GM21737 (cell line): Measurements from ENCODE around the gene ABTB1.
"Not testable (repeated sequence)": the region's sequence is repeated elsewhere in the genome, so short reads cannot be mapped to it uniquely, and the experiment has no call there.

Source experiments
- ATAC-seq: cut with Tn5 transposase; IDR thresholded peaks from one replicate; pipeline ENCODE4 v1.9.1; 2021; ENCODE audit warnings: mild to moderate bottlenecking, moderate library complexity; ENCODE audit not compliant: unreplicated experiment

Gene ABTB1

DNA sequence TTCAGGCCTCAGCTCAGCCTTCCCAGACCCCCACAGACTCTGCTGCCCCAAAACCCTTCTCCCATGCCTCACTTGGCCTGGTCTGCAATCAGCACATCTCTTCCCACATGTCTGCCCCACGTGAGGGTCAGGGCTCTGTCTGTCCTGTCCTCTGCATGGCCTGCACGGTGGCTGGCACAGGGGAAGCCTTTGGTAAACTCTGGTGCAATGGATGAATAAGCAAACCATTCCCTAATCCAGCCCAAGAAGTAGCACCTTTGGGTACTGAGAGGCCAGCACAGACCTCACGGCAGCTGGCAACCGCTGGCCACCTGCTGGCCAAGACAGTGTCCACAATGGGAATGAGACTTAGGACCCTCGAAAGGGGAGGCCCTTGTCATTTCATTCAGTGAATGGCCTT, 27.7 kb downstream of the ABTB1 start:
- no peak for ATAC-seq

DNA sequence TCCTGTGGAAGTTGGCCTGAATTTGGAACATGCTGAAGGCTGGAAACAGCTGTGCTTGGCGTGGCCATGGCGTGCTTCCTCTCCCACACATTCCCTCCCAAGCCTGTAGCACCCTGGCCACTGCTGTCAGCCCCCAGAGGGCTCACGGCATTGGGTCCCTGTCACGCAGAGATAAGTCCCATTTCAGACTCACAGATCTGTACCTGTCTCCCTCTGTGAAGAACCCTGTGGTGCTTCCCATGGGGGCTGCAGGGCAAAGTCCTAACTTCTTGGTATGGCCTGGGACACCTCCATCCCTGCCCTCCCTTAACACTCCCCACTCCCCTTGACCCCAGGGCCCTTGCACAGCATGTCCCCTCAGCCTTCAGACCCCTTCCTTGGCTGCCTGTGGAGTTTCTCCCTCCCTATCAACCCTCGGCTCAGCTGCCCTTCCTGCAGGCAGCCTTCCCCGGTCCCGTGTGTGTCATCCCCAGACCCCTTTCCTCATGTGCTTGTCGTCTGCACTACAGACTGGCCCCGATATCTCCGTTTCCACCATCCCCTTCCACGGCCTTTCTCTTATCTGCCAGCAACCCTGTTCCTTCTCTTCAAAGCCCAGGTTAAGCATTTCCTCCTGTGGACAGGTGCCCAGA, 28.6 kb downstream of the ABTB1 start:
- no peak for ATAC-seq

DNA sequence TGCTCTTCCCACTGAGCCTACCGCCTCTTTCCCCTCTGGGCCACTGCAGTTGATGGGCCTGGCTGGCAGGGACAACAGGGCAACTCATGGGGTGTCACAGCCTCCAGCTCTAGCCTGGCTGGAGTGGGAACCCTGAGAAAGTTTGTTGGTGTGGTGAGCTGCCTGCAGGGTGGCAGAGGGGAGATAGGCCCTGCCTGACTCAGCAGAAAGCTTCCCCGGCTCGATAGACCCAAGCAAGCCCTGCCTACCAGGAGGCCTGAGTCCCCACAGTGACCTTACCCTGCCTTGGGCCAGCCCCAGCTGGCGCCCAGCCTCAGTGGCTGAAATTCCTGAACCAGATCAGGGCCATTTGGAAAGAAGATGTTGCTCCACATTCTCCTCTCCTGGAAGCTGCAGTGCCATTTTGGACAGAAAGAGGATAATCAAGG, 29.4 kb downstream of the ABTB1 start:
- ATAC-seq = no peak

DNA sequence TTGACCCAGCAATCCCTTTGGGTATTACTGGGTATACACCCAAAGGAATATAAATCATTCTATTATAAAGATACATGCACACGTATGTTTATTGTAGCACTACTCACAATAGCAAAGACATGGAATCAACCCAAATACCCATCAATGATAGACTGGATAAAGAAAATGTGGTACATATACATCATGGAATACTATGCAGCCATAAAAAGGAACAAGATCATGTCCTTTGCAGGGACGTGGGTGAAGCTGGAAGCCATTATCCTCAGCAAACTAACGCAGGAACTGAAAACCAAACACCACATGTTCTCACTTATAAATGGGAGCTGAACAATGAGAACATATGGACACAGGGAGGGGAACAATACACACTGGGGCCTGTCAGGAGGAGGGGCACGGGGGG, 32.1 kb downstream of the ABTB1 start:
- not testable (repeated sequence) for ATAC-seq

DNA sequence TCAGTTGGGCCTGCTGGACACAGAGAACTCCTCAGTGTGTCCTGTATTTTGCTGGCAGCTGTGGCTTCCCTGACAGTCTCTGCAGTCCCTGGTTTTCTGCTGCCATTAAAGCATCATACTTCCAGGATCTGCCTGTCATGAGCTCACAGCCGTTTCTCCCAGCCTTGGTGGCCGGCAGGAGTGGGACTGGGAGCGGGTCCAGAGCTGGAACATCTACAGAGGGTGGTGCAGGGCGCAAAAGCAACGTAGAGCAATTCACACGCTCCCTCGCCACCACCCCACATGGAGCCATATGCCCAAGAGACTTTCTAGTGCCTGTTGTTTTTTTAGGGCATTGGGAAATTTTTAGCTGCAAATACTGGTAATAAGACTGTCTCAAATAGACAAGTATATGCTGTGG, 33.6 kb downstream of the ABTB1 start:
- no peak for ATAC-seq

DNA sequence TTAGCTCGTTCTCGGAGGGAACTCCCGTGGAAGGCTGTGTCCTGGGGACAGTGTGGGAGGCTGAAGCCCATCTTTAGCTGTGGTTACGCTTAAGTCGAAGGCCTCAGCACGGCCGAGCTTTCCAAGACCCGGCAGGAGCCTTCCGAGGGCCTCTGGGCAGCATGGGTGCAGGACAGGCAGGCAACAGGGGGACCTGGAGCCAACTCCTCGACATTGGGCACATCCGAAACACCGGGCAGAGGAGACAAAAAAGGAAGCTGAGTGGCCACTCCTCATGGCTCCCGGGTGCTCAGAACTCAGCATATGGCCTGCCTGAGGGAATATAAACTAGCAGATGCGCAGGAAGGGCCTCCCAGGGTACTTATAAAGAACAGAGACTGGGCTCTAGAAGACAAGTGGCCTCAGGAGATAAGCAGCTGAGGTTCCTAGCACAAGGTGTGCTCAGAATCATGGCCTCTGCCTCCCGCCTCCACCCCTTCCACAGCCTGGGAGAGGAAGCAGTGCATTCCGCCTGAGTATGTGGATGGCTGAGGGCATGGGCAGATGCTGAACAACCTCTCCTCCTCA, 34.1 kb downstream of the ABTB1 start:
- no peak for ATAC-seq

DNA sequence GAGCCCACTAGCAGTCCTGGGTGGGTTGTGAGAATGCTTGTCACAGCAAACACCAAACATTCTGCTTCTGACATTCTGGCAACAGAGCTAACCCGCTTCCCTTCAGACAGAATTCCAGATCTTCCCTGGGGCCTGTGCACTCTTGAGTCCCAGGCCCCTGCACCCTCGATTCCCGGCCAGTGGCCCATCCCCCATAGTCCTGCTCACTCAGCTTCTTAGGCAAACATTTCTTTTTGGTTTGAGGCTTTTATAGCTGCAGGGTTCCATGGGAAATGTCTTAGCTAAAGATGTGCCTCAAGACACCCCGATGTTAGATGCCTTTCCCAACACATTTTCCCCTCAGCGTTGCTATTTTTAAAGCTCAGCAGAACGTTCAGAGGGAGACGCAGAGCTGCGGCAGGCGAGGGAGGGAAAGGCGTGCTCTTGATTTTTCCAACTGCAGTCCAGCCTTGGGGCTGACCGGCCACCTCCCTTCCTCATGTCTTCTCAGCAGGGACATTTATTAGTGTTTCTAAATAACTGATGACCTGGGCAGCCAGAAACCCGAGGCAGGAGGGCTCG, 35.2 kb downstream of the ABTB1 start:
- ATAC-seq = no peak

DNA sequence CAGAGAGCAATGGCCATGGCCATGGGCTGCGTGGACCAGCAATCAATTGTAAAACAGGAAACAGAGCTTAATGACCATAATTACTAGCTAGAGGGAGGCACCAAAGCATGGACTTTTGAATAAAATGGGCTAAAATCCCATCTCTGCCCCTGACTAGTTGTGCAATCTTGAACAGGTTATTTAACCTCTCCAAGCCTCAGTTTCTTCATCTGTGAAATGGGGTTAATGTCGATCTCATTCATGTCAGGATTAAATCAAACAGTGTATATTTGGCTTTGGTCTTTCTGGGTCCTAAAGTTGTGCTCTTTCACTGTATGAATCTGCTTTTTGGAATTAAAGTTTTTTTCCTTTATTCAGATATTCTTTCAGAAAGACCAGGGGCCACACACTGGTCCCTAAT, 36.1 kb downstream of the ABTB1 start:
- ATAC-seq = no peak

DNA sequence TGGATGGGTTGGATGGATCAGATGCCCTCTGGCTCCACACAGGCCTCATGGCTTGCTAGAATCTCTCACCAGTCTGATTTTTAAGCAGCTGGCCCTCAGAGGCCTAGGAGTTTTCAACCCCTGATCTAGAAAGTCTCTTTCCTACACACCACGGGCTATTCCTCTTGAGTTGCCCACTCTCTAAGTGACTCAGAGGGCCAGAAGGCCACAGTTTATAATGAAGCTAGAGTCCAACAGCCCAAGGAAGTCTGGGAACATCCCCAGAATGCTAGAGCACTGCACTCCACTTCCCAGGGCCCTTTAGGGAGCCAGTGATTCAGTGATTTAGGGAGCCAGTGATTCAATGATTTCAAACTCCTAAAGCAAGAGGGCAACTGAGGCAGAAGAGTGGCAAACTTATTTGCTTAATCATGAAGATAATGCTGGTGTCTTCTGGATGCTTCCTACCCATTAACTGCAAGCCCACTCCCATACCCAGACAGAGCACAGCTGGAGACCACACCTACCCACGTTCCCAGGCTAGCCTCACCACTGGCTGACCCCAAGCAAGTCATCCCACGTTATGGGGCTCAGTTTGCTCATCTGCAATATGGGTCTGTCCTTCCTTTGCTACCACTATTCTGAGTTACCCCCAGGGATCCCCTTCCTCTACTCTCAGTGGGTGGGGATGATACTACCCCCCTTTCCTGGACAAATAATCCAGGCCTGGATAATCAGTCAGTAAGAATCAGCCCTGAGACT, 36.7 kb downstream of the ABTB1 start:
- ATAC-seq = no peak

DNA sequence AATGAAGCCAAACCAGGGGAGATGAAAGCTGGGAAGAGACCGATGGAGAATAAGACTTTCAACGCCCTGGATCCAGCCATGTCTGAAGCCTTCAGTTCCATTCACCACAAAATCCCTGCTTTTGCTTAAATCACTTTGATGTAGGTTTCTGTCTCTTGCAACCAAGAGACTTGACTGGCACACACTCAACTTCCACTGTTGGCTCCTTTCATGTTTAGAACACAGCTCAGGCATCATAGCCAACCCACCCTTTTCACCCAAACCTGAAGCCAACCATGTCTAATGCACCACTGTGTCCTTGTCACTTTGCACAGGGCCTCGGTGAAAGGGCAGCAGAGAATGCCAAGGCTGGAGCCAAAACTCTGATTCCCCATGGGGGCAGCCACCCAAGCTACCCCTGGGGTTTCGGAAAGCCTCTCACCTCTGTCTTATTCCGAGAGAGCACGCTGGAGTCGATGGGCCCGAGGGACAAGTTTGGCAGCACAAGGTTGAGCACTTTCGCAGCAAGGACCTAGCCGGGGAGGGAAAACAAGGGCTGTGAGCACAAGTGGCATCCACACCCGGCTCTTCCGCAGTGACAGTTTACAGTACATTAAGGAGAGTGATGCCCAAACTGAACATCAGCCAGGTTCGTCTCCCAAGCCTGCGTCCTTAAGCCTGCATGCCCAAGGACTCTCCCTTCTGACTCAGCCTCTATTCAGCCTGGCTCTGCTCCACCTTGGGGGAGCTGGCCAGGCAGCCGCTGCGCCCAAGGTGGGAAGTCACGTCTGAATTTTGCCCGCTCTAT, 37.6 kb downstream of the ABTB1 start:
- ATAC-seq = no peak

DNA sequence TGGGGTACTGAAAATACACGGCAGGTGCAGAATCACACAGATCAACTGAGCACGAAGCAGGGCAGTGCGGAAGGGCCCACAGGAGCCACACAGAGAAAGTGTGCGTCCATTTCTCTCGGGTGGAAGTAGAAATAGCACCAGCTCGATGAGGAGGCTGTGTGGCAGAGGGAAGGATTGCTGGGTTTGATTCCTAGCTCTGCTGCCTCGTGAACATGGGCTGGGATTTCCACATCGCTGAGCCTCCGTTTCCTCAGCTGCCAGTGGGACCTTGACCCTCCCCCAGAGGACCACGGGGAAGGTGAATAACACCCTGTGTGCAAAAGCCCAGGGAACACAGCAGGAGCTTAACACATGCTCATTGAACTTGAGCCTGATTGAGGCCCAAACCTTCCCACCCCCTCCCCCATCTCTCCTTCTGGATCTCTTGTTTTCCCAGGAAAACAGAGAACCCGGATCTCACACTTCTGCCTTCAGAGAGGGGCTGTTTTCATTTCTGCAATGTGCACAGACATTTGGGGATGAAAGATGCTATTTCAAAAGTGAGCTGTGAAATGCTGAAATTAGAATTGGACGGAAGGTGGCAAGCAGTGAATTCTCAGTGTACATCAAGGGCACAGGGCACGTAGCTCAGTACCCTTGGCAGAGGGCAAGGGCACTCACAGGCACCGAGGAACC, 38.4 kb downstream of the ABTB1 start:
- ATAC-seq = no peak

DNA sequence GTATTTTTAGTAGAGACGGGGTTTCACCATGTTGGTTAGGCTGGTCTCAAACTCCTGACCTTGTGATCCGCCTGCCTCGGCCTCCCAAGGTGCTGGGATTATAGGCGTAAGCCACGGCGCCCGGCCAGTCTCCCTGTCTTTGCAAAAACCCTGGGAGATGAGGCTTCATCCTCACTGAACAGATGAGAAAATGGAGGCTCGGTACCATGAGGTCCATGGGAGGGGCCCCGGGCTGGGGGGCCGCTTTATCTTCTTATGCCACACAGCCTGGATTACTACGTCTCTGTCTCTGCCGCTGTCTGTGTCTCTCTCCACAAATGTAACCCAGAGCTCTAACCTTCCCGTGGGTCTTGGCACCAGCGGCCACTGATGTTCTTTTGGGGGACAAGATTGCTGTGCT, 39.1 kb downstream of the ABTB1 start:
- no peak for ATAC-seq

DNA sequence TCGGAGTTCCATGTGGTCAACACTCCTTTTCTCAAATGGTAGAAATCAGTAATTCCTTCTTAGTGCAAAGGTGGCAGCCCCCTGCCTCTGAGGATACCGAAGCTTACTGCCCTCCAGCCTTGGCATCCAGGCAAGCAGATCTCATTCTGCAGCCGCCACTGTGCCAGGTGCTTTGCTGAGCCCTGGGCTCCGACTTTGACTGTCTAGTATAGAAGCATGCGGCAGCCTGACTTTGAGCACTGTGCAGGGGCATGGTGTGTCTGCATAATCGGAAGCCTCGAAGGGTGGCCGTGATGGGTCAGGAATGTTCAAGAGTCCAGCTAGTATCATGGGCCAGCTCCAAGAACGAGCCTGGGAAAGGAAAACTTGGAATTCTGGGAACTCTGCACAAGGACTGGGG, 39.7 kb downstream of the ABTB1 start:
- no peak for ATAC-seq

DNA sequence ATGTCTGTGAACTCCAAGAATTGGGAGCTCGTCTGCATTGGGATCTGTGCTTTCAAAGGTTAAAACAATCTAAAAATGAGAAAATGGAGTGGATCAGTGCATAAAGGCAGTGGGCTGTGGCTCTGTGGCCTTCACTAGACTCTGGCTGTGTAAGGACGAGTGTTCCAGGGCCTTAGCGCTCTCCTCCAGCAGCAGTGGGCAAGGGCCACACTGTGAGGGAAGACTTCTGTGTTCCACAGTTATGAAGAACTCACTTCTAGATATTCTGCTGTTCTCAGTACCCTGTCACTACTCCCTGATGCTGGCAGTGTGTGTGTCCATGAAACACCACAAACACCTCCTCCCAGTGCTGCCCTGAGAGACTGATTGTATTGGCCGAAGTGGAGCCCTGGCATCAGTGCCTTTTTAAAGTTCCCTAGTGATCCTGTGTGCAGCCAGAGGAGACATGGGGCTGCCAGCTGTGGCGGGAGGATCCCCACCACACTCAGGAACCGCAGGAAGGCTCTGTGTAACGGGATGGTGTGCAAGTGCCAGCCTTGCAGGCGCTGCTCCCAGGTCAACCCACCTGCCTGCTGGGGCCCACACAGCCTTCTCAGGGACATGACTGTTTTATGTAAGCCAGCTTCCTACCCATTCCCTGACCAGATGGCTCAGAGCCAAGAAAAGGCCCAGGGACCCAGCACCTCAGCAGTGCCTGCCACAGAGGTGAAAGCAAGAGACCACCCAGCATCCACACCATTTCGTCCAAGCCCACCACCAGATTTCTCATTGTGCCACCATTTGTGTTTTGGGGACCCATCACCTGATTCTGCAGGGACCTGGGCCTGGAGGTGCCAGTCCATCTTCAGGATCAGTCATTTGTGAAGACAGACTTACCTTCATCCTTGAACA, 40.4 kb downstream of the ABTB1 start:
- no peak for ATAC-seq

DNA sequence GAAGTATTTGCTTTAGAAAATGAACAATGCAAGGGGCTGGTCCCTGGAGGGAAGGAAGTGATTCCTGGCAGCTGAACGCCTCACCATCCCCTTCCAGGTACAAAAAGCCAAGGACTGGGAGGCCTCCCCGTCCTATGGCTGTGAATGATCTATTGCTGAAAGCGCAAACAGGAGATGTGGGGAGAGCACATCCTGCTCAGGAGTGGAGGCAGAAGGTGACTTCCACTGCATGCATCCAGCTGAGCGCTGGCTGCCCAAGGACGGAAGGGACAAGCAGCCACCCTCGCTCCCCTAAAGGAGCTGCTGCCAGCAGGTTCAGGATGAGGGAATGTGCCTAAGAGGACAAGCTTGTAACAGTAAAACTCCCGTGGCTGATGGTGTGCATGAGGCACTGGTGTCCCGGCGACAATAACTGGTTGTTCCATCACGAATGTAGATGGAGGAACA, 41.4 kb downstream of the ABTB1 start:
- ATAC-seq = no peak

DNA sequence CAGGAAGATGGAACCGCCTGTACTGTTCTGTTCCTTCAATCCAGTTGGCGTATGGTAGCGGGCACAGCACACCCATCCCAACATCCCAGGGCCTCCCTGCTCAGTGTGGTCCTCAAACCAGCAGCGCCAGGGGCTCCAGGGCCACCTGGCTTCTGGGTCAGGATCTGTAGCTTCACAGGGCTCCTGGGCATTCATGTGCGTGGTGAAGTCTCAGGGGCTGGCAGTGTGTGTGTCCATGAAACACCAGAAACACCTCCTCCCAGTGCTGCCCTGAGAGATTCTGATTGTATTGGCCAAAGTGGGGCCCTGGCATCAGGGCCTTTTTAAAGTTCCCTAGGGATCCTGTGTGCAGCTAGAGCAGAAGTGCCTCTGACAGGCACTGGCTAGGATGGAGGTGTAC, 42.1 kb downstream of the ABTB1 start:
- ATAC-seq = no peak

DNA sequence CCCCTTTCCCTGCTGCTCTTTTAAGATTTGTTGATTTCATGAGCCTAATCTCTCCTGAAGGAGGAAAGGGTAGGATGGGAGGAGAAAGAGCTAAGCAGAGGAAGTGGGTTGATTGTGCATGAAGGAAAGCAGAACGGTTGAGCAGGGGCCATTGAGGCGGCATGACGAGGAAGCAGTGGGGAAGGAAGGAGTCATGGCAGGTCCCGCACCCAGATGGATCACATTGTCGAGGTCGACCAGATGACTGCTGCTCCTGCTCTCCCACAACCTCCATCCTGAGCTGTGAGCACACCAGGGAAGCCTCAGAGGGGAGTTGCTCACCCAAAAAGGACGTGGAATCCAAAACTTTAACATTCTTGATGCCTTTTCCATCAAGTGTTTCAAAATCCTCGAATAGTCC, 42.8 kb downstream of the ABTB1 start:
- no peak for ATAC-seq

DNA sequence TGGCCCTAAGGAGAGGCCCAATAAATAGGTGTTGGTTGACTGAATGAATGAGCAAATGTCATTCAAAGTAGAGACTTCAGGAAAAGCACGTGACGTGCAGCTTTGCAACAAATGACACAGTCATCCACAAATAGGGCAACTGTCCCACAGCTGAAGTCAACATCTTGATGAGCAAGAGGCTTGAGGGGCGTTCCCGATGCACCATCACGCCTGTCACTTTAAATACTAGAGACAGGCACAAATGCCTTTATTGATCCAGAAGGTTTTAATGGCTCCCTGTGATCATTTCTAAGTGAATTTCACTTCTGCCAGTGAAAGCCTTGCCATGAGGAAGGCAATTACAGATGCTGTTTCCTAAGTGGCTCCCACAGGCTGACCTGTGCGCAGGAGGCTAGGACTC, 43.6 kb downstream of the ABTB1 start:
- no peak for ATAC-seq

DNA sequence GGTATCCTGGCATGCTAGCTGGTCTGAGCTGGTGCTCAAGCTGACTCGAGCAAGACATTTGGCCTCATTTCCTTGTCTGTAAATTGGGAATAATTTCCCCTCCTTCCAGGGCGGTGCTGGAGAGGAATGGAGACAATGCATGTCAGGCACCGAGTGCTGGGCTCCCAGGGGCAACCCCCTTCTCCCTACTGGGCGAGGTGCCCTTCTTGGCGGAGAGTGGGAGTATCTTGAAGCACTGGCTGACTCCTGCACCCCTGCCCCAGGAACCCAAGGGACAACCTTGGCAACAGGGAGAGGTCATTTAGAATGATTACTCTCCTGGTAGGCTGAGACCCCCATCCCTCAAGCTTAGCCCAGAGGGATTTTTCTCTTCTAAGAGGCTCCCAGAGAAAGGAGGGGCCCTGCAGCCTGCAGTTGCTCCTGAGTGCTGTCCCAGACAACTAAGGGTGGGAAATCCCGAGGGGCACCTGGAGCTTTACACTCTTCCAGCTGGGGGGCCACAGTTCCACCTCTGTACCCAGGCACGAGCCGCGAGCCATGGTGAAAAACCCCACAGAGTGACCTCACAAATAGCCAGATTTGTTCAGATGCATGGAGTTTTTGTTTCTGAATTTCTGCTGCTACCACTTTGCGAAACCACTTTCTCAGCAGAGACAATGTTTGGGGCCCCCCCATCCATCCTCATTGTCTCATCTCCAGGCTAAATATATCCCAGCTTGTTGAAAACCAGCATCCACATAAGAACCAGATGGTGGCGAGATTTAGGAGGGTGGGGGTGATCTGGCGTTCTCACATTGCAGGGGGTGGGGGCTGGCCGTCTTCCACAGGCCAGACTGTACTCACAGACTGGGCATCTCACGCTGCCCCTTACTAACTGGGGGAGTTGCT, 44.8 kb downstream of the ABTB1 start:
- no peak for ATAC-seq
